ENCODE data around the gene ZNF213.
"Not testable (repeated sequence)": the region's sequence is repeated elsewhere in the genome, so short reads cannot be mapped to it uniquely, and the experiment has no call there.

Gene ZNF213

DNA sequence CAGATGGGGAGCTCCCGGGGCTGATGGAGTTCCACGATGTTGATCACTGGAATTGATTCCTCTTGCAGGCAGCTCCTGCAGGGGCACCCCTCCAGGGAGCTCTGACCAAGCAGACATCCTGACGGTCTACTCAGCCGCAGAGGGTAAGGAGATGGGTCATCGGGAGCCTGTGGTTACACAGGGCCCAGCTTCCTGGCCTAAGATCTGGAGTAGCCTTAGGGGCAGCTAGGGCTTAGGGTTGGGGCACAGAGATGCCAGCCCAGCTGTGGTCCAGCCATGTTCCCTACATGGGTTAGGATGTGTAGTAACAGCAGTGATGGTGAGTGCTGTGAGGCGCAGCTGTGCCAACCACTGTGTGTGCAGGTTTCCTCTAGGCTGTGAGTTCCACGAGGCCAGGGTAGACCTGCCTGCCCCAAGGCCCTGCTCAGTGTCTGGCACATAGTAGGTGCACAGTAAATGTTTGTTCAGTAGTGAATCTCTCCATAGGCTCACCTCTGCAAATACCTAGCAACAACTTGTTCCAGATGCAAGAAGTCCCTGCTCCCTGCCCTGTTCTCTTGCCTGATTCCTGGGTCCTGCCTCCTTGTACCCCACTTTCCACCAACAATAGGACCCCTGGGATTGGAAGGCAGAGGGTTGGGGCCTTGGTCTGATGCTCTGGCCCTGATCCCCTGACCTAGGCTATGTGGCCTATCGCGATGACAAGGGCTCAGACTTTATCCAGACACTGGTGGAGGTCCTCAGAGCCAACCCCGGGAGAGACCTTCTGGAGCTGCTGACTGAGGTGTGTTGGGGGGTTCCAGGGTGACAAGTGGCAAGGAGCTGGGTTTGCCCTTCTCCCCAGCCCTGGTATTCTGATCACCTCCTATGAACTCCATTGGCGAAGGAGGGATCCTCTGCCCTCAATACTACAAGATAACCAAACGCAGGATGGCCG is 13.7 kb downstream of the ZNF213 start:
- DNase-seq (ENCODE audit: low read depth in 4 of 4, low spot score in 1 of 4) = no peak

DNA sequence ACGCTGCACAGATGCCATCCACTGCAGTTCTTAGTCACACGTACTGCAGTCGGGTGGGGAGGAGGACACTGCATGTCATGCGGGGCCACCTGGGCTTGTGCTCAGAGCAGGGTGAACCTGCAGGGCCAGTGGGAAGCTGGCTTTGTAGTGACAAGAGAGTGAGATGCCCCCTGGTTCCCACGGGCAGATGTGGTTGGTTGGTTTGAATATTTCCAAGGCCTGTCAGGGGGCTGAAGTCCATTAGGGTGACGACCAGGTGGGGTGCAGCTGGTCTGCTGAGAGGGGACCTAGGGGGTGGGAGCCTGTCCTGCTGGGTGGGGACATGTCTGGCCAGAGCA is 14.3 kb downstream of the ZNF213 start:
- DNase-seq (ENCODE audit: low read depth in 4 of 4, low spot score in 1 of 4) = no peak

DNA sequence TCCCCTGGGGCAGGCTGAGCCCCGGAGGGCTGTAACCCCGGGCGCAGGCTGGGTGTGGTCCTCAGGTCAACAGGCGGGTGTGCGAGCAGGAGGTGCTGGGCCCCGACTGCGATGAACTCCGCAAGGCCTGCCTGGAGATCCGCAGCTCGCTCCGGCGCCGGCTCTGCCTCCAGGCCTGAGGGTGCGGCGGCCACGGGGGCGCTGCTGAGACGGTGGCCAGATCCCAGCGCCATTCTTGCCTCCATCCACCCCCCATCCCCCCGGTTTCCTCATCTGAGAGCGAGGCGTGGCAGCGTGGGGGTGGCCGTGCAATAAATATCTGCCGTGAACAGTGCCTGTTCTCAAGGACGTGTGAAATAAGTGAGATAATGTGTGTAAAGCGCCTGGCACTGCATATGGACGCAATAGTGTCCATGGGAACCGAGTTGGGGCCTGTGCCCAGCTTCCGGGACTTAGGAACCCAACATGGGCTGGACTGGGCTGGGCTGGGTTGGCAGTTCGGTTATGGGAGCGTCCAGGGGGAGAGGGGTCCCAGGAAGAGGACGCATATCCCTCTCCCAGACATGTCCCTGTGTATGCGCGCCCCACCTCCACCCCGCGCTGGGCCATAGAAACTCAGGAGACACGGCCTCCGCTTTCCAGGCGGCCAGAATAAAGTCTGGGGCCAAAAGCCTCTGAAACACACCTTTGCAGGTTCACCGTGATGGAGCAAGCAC is 15.0 kb downstream of the ZNF213 start:
- peak in 1 of 4 experiments; percentile 53 for DNase-seq (ENCODE audit: low read depth in 4 of 4, low spot score in 1 of 4)

DNA sequence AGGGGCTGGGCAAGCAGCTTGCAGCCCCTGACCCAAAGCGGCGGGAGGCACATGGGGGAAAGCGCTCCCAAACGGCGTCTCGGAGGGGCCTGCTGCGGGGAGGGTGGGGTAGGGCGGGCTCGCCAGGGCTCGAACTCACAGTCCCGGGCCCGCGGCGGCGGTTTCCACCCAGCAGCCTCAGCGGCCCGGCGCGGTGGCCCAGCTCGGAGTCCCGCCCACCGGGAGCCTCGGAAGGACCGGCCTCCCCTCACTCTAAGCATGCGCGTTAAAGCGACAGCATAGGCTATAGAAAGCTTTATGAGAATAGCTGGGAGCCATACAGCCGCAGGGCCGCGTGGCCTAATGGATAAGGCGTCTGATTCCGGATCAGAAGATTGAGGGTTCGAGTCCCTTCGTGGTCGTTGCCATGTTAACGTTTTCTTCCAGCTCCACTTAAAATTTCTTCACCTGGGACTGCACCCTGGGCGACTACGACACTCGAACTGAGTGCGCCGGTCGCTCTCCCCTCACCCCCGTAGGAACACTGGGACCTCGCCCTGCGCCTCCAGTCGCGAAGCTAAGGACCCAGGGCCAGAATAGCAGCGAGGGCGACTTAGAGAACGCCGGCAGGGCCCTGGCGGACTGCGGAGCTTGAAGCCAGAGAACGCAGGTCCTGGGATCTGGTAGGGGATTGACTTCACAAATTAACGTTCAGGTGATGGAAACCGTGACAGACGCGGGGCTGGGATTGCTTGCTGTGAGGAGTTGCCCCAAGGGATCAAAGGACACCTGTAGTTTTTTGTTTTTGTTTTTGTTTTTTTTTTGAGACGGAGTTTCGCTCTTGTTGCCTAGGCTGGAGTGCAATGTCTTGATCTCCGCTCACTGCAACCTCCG is 15.8 kb downstream of the ZNF213 start:
- DNase-seq (ENCODE audit: low read depth in 4 of 4, low spot score in 1 of 4) = peak; percentile 94 to 100 (median 98)

DNA sequence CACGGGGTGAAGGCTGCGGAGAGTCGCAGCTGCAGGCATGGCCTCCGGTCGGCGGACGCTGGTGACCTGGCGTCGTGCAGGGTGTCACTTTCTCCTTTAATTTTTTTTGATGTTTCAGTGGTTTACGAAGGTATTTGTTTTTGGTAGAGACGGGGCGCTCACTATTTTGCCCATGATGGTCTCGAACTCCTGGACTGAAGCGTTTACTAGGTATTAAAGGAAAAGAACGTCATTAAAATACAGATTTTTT is 17.1 kb downstream of the ZNF213 start:
- no peak for DNase-seq (ENCODE audit: low read depth in 4 of 4, low spot score in 1 of 4)

DNA sequence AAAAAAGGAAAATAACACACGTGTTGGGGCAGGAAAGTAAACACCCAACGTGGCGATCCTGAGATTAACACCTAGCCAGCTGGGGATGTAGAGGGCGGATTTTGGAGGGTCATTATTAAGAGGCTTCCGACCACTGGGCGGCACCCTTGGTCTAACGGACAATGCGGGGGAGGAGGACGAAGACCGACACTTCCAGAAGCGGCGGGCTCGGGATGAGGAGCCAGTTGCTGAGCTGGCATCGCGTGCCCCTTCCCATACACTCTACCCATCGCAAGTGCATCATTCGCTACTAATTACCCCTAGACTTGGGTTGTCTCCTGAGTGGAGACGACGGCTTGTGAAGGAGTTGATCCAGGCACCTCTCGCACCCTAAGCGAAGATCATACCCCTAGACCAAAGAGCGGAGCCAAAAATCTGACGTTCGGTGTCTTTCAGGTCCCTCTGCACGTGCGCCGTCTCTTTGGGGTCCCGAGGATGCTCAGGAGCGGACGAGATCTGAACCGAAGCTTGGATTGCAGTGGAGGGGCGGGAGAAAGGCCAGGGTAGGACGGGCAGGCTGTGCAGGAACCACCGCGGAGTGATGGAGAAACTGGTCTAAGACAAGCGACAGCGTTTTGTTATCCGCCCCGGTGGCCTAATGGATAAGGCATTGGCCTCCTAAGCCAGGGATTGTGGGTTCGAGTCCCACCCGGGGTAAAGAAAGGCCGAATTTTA is 17.6 kb downstream of the ZNF213 start:
- peak in 3 of 4 experiments; percentile 79 to 89 (median 88) for DNase-seq (ENCODE audit: low read depth in 4 of 4, low spot score in 1 of 4)

DNA sequence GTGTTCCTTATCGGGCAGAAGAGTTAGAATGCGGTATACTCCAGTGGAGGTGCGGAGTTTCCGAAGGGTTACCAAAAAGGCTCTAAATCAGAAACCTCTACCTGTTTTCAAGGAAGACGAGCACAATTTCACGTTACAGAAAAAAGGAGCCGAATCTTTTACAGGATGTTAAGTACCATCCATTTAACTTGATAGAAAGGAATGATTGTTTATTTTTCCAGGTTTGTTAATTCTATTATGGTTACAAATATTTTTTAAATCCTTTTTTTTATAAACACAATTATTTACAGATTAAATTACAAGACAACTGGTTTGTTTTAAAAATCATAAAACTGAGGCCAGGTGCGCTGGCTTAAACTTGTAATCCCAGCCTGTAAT is 18.2 kb downstream of the ZNF213 start:
- no peak for DNase-seq (ENCODE audit: low read depth in 4 of 4, low spot score in 1 of 4)

DNA sequence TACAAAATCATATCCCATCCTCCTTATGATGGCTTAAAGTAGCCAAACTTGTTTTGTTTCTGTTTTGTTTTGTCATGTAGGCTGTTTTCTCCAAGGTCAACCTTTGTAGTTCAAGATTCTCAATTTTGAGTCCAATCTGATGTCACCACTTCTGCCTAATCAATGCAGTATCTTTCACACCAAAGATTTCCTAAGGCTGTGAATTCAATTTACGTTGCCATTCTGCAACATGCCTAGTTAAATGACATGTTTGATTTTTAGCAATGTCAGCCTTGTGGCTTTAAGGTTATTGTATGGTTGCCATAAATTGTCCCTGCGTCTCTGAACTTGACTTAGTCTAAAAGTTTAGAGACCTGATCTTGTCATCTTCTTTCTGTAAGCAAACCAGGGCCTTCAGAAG is 20.4 kb downstream of the ZNF213 start:
- DNase-seq (ENCODE audit: low read depth in 4 of 4, low spot score in 1 of 4) = no peak

DNA sequence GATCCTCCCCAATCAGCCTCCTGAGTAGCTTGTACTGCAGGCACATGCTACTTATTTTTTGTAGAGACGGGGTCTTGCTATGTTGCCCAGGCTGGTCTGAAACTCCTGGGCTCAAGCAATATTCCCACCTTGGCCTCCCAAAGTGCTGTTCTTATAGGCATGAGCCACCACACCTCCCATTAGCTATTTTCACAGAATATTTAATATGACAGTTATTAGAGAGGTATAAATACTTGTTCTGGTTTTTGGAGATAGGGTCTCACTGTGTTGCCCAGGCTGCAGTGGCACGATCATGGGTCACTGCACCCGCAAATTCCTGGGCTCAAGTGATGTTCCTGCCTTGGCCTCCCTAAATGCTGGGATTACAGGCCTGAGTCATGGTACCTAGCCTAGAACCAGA is 21.1 kb downstream of the ZNF213 start:
- no peak for DNase-seq (ENCODE audit: low read depth in 4 of 4, low spot score in 1 of 4)

DNA sequence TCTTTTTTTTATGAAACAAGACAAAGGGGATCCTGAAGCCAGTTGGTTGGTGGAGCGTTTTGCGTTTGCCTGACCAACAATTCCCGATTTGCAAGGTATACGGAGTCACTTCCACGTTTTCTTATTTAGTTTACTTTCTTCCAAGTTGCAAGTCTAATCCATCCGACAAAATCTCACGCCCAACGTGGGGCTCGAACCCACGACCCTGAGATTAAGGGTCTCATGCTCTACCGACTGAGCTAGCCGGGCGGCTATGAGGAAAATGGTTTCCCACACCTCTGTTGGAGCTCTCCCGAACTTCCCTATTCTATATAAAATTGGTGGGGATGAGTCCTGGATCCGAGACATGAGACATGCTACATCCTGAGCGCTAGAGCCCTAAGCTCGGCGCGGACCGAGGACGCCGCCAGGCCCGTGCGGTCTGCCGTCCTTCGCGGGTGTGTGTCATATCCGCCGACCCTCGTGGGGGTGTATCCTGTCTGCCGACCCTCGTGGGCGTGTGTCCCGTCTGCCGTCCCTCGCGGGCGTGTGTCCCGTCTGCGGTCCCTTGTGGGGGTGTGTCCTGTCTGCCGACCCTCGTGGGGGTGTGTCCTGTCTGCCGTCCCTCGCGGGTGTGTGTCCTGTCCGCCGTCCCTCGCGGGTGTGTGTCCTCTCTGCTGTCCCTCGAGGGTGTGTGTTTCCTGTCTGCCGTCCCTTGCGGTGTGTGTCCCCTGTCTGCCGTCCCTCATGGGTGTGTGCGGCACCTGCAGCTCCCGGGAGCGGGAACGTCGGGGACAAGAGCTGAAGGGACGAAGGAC is 22.6 kb downstream of the ZNF213 start:
- peak in 1 of 4 experiments; percentile 58 for DNase-seq (ENCODE audit: low read depth in 4 of 4, low spot score in 1 of 4)

DNA sequence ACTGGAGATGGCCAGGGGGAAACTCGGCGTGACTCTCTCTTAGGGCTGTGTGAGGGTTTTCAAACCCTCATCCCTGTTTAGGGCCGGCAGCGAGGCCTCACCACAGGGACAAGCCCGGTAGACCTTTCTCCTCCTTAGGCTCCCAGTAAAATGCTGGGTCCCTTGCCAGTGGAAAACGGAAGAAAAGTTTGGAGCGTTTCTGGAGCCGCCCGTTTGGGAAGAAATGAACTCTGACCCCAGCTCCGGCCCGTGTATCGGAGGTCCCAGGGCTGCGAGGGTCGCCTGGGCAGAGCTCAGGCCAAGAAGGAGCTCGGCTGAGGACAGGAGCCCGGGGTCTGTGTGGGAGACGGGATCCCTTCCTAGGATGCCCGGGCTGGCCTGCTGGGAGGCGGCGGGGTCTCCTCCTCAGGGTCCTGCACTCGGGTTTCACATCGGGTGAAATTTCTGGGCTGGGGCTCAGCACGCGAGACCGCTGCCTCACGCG is 23.2 kb downstream of the ZNF213 start:
- no peak for DNase-seq (ENCODE audit: low read depth in 4 of 4, low spot score in 1 of 4)

DNA sequence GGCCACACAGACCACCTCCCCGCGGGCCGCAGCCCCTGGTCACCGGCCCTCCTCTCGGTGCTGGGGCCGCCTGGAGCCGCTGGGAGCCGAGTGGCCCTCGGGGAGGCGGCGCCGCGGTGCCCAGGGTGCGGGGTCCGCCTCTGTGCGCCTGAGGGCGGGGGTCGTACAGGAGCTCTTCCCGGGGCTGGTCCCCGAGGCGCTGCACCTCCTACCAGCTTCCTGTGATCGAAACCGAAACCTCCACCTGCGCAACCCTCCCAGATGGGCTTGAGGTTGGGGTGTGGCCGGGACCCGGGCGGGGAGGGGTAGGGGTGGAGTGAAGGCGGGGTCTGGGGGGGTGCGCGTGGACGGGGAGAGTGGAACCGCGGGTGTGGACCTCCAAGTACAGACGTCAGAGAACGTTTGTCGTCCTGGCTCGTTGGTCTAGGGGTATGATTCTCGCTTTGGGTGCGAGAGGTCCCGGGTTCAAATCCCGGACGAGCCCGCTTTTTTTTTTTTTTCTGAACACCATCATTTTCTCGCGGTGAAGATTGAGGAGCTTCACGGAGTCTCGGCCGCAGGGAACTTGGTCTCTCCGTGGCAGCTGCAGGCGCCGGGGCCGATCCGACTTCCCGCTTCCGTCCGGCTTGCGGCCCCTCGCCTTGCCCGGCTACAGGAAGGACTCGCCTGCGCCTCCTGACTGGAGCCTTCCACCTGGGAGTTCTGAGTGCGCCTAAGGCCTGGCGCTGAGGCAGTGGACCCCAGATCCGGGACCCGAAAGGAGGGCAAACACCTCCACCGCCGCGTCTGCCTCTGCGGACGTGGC is 23.9 kb downstream of the ZNF213 start:
- DNase-seq (ENCODE audit: low read depth in 4 of 4, low spot score in 1 of 4) = peak; percentile 66 to 89 (median 76)

DNA sequence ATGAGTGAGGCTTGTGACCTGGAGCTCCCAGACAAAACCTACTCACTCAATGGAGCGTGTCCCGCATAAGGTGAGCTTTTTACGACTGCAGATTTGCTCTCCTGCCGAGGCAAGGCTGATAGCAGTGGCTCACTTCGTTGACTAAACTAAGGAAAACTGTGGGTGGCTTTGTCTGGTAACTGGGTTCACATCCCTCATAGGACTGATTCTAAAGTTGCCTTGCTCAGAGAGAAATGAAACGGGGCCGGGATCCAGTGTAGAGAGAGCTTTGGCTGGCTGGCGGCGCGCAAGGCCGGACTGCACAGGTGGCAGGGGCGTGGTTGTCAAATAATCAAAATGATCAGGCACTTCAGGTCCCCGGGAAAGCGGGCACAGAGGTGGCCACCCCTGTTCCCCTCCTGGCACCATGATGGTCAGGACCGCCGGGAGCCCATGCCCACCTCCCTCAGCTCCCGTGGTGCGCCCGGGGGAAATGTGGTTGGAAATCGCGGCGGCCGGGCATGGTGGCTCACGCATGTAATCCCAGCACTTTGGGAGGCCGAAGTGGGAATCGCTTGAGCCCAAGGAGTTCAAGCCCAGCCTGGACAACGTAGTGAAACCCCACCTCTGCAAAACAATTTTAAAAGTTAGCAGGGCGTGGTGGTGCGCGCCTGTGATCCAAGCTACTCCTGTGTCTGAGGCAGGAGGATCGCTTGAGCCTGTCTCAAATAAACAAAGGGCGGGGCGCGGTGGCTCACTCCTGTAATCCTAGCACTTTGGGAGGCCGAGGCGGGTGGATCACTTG is 26.6 kb downstream of the ZNF213 start:
- no peak for DNase-seq (ENCODE audit: low read depth in 4 of 4, low spot score in 1 of 4)

DNA sequence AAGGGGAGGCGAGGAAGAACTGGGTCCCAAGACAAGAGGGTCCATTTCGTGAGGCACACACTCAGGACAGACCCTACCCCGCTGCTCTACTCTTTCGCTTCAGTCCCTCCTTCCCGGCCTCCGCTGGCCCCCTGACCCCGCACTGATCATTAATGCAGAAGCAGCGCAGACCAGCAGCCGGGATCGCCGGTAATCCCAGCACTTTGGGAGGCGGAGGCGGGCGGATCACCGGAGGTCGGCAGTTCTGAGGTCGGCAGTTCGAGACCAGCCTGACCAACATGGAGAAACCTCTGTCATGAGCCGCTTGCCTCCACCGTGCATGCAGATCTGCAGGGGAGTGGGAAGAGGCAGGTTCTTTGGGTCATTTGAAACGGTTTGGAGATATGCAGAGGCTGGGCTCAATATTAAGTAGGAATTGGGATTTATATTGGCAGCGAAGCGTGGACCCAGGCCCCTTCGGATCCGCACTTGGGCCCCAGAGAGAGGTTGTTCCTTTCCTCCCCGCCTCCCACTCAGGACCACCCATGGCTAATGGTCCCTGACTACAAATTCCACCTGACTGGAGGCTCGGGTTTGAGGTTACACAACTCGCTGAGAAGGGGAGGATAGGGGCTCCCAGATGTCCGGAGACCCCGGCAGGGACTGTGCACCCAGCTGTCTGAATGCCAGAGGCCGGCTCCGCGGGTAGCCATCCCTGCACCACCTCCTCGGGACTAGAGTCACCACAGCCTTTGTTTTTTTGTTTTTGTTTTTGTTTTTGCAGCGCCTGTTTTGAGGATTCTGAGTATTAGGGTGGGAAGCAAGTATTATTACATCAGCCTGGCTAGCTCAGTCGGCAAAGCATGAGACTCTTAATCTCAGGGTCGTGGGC is 29.5 kb downstream of the ZNF213 start:
- DNase-seq (ENCODE audit: low read depth in 4 of 4, low spot score in 1 of 4) = no peak

DNA sequence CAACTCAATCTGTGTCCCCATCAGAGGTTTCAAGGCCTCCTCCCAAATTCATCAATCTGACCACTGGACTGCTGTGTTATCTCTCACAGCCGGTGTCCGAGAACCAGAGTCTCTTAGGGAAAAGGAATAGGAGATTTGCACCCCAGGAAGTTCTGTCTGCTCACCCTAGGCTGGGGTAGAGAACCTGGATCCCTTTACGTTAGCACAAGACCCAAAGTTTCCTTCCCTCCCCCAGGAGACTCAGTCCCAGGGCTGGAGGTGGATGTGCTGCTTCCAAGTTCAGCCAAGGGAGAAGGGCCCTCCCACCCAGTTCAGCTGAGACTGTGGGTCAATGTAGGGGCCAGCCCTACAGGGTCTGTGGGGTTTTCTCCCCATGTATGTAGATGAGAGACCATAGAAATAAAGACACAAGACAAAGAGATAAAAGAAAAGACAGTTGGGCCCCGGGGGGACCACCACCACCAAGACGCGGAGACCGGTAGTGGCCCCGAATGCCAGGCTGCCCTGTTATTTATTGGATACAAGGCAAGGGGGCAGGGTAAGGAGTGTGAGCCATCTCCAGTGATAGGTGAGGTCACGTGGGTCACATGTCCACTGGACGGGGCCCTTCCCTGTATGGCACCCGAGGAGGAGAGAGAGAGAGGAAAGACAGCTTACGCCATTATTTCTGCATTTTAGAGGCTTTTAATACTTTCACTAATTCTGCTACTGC is 30.4 kb downstream of the ZNF213 start:
- DNase-seq (ENCODE audit: low read depth in 4 of 4, low spot score in 1 of 4) = no peak

DNA sequence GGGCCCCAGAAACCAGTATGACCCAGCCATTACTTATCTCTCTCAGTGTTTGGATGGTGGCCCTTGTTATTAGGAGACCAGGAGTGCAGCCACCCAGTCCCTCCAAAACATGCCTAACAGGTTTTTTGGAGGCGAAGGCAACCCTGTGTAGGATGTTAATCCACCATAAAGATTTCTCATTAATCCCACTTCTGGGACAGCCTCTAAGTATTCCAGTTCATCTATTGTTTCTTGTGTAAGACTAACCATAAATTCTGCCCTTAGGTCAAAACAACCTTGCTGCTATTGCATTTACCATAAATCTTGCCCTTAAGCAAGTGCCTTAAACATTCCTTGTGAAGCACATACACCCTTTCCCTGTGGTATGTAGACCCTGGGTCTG is 31.7 kb downstream of the ZNF213 start:
- no peak for DNase-seq (ENCODE audit: low read depth in 4 of 4, low spot score in 1 of 4)

DNA sequence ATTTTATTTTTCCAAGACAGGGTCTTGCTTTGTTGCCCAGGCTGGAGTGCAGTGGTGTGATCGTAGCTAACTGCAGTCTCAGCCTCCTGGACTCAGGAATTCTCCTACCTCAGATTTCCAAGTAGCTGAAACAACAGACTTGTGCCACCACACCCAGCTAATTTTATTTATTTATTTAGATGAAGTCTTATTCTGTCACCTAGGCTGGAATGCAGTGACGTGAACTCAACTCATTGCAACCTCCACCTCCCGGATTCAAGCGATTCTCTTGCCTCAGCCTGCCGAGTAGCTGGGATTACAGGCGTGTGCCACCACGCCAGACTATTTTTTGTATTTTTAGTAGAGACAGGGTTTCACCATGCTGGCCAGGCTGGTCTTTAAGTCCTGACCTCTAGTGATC is 33.9 kb downstream of the ZNF213 start:
- DNase-seq (ENCODE audit: low read depth in 4 of 4, low spot score in 1 of 4) = not testable (repeated sequence)

Data from stimulated activated CD4-positive, alpha-beta T cell treated with anti-CD3 and anti-CD28 coated beads, Interleukin-1b, Interleukin-23, amount 100 ng/mL, for 24 hours (primary cell).